Gastroesophageal sphincter (tissue), 4 donors: ENCODE data around the gene LRP10. TPM values are rescaled to one million over a fixed set of nuclear protein-coding genes. Genes with fewer than 3 reads are reported as not detected.

ENCODE experiments used
- ATAC-seq: fragments of 150-250 bp; one replicate; pipeline ENCODE4 v1.9.1; 2016; ENCODE audit warnings: mild to moderate bottlenecking, moderate library complexity
- H3K27ac ChIP-seq, 4 donors: fragments of 200-600 bp; sonication (generic) in 3 of 4; 1 replicate in 3 of 4; 2 replicates in 1 of 4; pipeline ENCODE4 v1.5.1; 2016 to 2019
- H3K27me3 ChIP-seq: fragments of 200-600 bp; sonication (generic); one replicate; pipeline ENCODE4 v1.5.1; 2019
- H3K36me3 ChIP-seq, 2 donors: fragments of 200-600 bp; sonication (generic); one replicate each; pipeline ENCODE4 v1.5.1; 2019; ENCODE audit warnings: control low read depth in 1 of 2
- H3K4me1 ChIP-seq, 3 donors: fragments of 200-600 bp; sonication (generic); 1 replicate in 2 of 3; 2 replicates in 1 of 3; pipeline ENCODE4 v1.5.1; 2016 to 2019; ENCODE audit warnings: control low read depth in 2 of 3
- H3K4me3 ChIP-seq, 2 donors: fragments of 200-600 bp; sonication (generic); one replicate each; pipeline ENCODE4 v1.5.1; 2019; ENCODE audit warnings: mild to moderate bottlenecking in 1 of 2, moderate library complexity in 1 of 2
- H3K9me3 ChIP-seq, 3 donors: fragments of 200-600 bp; sonication (generic); one replicate each; pipeline ENCODE4 v1.5.1; 2017 to 2019; ENCODE audit warnings: control low read depth in 2 of 3
- CTCF ChIP-seq, 4 experiments: fragments of 200-600 bp in 2 of 4; fragments of 450-650 bp in 2 of 4; sonication (generic) in 1 of 4; IDR thresholded peaks; one replicate each; pipeline ENCODE4 v1.5.1; 2017 to 2019; ENCODE audit warnings: antibody characterized with exemption in 4 of 4, mild to moderate bottlenecking in 2 of 4, moderate library complexity in 2 of 4
- EP300 ChIP-seq: sonication (generic); formaldehyde crosslinking; IDR thresholded peaks from one replicate; pipeline ENCODE4 v1.6.1; 2017; ENCODE audit warnings: antibody characterized with exemption, mild to moderate bottlenecking
- POLR2A ChIP-seq, 2 donors: fragments of 450-650 bp; IDR thresholded peaks; one replicate each; pipeline ENCODE4 v1.6.1; 2017; ENCODE audit warnings: antibody characterized with exemption in 2 of 2, mild to moderate bottlenecking in 2 of 2, moderate library complexity in 1 of 2
- POLR2AphosphoS5 ChIP-seq: sonication (generic); formaldehyde crosslinking; IDR thresholded peaks from one replicate; pipeline ENCODE4 v1.6.1; 2017; ENCODE audit warnings: antibody characterized with exemption
- WGBS, 2 donors: methylation state at CpG; one replicate each; pipeline ENCODE4 v1.1.5; 2018; ENCODE audit warnings: low coverage in 1 of 2; 5-methylcytosine and 5-hydroxymethylcytosine counted together
- total RNA-seq, 4 donors: library from RNA; depleted of rRNA; stranded (reverse); fragments of >200 nt; gene quantifications; one replicate each; pipeline ENCODE4 v1.1.0, GENCODE V29; 2016

LRP10 gene
- total RNA-seq, 4 donors from 2014 or later: 123 to 257 (median 163) TPM

DNA sequence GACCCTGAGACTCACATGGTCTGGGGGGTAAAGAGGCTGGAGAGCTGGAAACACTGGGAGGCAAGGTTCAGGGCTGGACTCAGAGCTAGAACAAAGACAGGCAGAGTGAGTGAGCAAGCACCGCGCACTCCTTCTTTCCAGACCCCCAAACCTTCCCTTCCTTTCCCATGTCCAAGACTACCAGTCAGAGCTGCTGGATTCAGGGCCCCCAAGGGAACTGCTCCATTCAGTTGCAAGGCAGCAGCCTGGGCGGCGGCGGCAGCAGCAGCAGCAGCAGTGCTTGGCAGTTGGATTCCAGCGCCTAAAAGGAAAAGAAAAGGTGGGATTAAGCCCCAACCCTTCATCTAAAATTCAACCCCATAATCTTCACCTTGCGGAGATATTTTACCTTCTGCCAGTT, 30.3 kb downstream of the LRP10 start:
- no peak overlapping the region for H3K27ac ChIP-seq
- 89 to 100% methylated on average over 1 to 6 of the region's 7 CpGs for WGBS, 2 donors
- no peak overlapping the region for H3K4me3 ChIP-seq
- H3K9me3 ChIP-seq: no peaks in the 10 kb centered on the region
- no peak for ATAC-seq
- TF ChIP-seq CTCF (IDR thresholded peaks at IDR 0.05): no peak
- TF ChIP-seq EP300: no peak
- TF ChIP-seq POLR2A (IDR thresholded peaks at IDR 0.05): no peak
- TF ChIP-seq POLR2AphosphoS5: no peak
- H3K36me3 ChIP-seq: peaks cover 13 to 65% of the 10 kb centered on the region in 2 donors
- H3K4me1 ChIP-seq: peaks cover 0 to 23% (median 0%) of the 10 kb centered on the region in 3 donors
- no peaks in the 10 kb centered on the region for H3K27me3 ChIP-seq

GRCh38 chr14:22903742-22904087, 32.2 kb downstream of the LRP10 start:
- ATAC-seq: no peak
- no peak overlapping the region for H3K4me3 ChIP-seq
- no peak overlapping the region for H3K27ac ChIP-seq
- no peaks in the 10 kb centered on the region for H3K9me3 ChIP-seq
- TF ChIP-seq POLR2A (IDR thresholded peaks at IDR 0.05) (no peak), POLR2AphosphoS5 (no peak), CTCF (IDR thresholded peaks at IDR 0.05) (no peak), EP300 (no peak)
- peaks cover 0 to 22% (median 0%) of the 10 kb centered on the region in 3 donors for H3K4me1 ChIP-seq
- peaks cover 13 to 85% of the 10 kb centered on the region in 2 donors for H3K36me3 ChIP-seq
- 72% methylated on average over 2 of the region's 2 CpGs; no CpG with 5 or more reads in 1 of the 2 donors for WGBS, 2 donors
- no peaks in the 10 kb centered on the region for H3K27me3 ChIP-seq

DNA sequence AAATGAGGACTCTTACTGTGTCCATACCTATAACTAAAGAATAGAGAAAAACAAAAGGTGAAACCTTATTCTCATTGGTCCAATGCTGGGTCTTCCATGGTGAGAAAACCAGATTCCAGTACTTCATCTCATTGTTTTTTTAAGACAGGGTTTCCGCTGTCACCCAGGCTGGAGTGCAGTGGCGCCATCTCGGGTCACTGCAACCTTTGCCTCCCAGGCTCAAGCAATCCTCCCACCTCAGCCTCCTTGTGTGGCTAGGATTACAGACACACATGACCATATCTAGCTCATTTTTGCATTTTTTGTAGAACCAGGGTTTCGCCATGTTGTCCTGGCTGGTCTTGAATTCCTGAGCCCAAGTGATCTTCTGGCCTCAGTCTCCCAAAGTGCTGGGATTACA, 34.1 kb downstream of the LRP10 start:
- WGBS, 2 donors: 92 to 100% methylated on average over 3 to 4 of the region's 4 CpGs
- Histone ChIP-seq H3K4me3 (no peak overlapping the region), H3K9me3 (no peaks in the 10 kb centered on the region), H3K4me1 (peaks cover 0 to 21% (median 0%) of the 10 kb centered on the region in 3 donors), H3K27me3 (no peaks in the 10 kb centered on the region), H3K36me3 (peaks cover 15 to 96% of the 10 kb centered on the region in 2 donors), H3K27ac (no peak overlapping the region)
- ATAC-seq: no peak
- TF ChIP-seq POLR2AphosphoS5 (no peak), POLR2A (IDR thresholded peaks at IDR 0.05) (no peak), EP300 (no peak), CTCF (IDR thresholded peaks at IDR 0.05) (no peak)

DNA sequence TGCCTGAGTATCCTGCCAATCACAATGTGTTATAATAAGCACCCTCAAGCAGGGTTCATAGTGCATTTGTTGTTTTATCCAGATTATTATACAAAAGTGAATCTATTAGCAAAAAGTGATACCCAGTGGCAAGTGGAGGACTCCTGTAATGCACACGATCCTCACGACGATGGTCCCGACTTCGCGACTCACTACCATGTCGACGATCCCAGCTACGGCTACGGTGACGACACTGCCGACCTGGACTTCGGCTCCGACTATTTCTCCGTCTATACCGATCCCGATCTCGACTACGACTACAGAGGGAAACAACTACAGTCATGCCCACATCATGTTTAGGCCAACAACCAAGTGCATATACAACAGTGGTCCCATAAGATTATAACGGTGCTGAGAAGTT, 34.5 kb downstream of the LRP10 start:
- H3K27me3 ChIP-seq: no peaks in the 10 kb centered on the region
- H3K4me1 ChIP-seq: peaks cover 0 to 25% (median 0%) of the 10 kb centered on the region in 3 donors
- no peak overlapping the region for H3K4me3 ChIP-seq
- peaks cover 13 to 96% of the 10 kb centered on the region in 2 donors for H3K36me3 ChIP-seq
- WGBS, 2 donors: 90 to 95% methylated on average over 12 to 17 of the region's 20 CpGs
- no peak for ATAC-seq
- H3K27ac ChIP-seq: no peak overlapping the region
- no peaks in the 10 kb centered on the region for H3K9me3 ChIP-seq
- TF ChIP-seq POLR2A (IDR thresholded peaks at IDR 0.05): no peak

GRCh38 chr14:22907429-22907828, 35.9 kb downstream of the LRP10 start:
- Histone ChIP-seq H3K27ac (no peak overlapping the region), H3K4me1 (peaks cover 0 to 39% (median 0%) of the 10 kb centered on the region in 3 donors), H3K36me3 (peaks cover 10 to 91% of the 10 kb centered on the region in 2 donors), H3K9me3 (no peaks in the 10 kb centered on the region), H3K27me3 (no peaks in the 10 kb centered on the region), H3K4me3 (no peak overlapping the region)
- no peak for ATAC-seq
- no peak for TF ChIP-seq EP300
- no peak for TF ChIP-seq POLR2A (IDR thresholded peaks at IDR 0.05)
- no peak for TF ChIP-seq CTCF (IDR thresholded peaks at IDR 0.05)
- TF ChIP-seq POLR2AphosphoS5: no peak
- WGBS, 2 donors: 86% methylated on average over 3 of the region's 3 CpGs
